Measurements from ENCODE around the gene CCDC196. TPM values are rescaled to one million over a fixed set of nuclear protein-coding genes. Genes with fewer than 3 reads are reported as not detected.

CCDC196 gene
- polyA plus RNA-seq, 3 donors from 2014 or later: not detected

GRCh38 chr14:66476964-66477363 lies 9.2 kb upstream of the CCDC196 start:
- no peaks in the 10 kb centered on the region for H3K36me3 Mint-ChIP-seq
- H3K9me3 Mint-ChIP-seq: peaks cover 0 to 5% (median 0%) of the 10 kb centered on the region in 6 donors
- no peak for DNase-seq
- H3K27me3 Mint-ChIP-seq (ENCODE audit: low read depth in 3 of 3): peaks cover 0 to 4% (median 2%) of the 10 kb centered on the region in 3 donors
- H3K27ac Mint-ChIP-seq: no peak overlapping the region
- H3K4me3 Mint-ChIP-seq: no peak overlapping the region
- H3K4me1 Mint-ChIP-seq: no peaks in the 10 kb centered on the region

- H3K27me3 Mint-ChIP-seq (ENCODE audit: low read depth in 3 of 3): peaks cover 0 to 4% (median 2%) of the 10 kb centered on the region in 3 donors
- H3K4me3 Mint-ChIP-seq: no peak overlapping the region
- H3K27ac Mint-ChIP-seq: no peak overlapping the region
- peaks cover 0 to 5% (median 0%) of the 10 kb centered on the region in 6 donors for H3K9me3 Mint-ChIP-seq
- H3K4me1 Mint-ChIP-seq: no peaks in the 10 kb centered on the region
- no peaks in the 10 kb centered on the region for H3K36me3 Mint-ChIP-seq
- no peak for DNase-seq
Observed at GRCh38 chr14:66477567-66477966, 8.6 kb upstream of the CCDC196 start.

- H3K4me1 Mint-ChIP-seq: no peaks in the 10 kb centered on the region
- no peaks in the 10 kb centered on the region for H3K9me3 Mint-ChIP-seq
- H3K36me3 Mint-ChIP-seq: peaks cover 0 to 4% (median 0%) of the 10 kb centered on the region in 3 donors
- no peak for DNase-seq
- H3K4me3 Mint-ChIP-seq: no peak overlapping the region
- peaks cover 0 to 2% (median 2%) of the 10 kb centered on the region in 3 donors for H3K27me3 Mint-ChIP-seq (ENCODE audit: low read depth in 3 of 3)
- no peak overlapping the region for H3K27ac Mint-ChIP-seq
Observed at GRCh38 chr14:66482873-66483272, 3.3 kb upstream of the CCDC196 start.

- Mint-ChIP-seq H3K36me3 (peaks cover 0 to 4% (median 0%) of the 10 kb centered on the region in 3 donors), H3K27ac (no peak overlapping the region), H3K9me3 (no peaks in the 10 kb centered on the region), H3K27me3 (ENCODE audit: low read depth in 3 of 3) (peaks cover 0 to 3% (median 2%) of the 10 kb centered on the region in 3 donors), H3K4me1 (no peaks in the 10 kb centered on the region), H3K4me3 (no peak overlapping the region)
- DNase-seq: no peak
Observed at GRCh38 chr14:66483322-66483721, 2.8 kb upstream of the CCDC196 start.

- Mint-ChIP-seq H3K27me3 (ENCODE audit: low read depth in 3 of 3) (peaks cover 0 to 3% (median 0%) of the 10 kb centered on the region in 3 donors), H3K4me3 (no peak overlapping the region), H3K27ac (no peak overlapping the region), H3K4me1 (no peaks in the 10 kb centered on the region), H3K36me3 (peaks cover 0 to 4% (median 0%) of the 10 kb centered on the region in 3 donors), H3K9me3 (no peaks in the 10 kb centered on the region)
- no peak for DNase-seq
Observed at GRCh38 chr14:66485029-66485428, 1.1 kb upstream of the CCDC196 start.

- no peak overlapping the region for H3K4me3 Mint-ChIP-seq
- DNase-seq: no peak
- H3K4me1 Mint-ChIP-seq: no peaks in the 10 kb centered on the region
- H3K27ac Mint-ChIP-seq: no peak overlapping the region
- H3K36me3 Mint-ChIP-seq: peaks cover 0 to 4% (median 0%) of the 10 kb centered on the region in 3 donors
- peaks cover 0 to 1% (median 0%) of the 10 kb centered on the region in 3 donors for H3K27me3 Mint-ChIP-seq (ENCODE audit: low read depth in 3 of 3)
- H3K9me3 Mint-ChIP-seq: no peaks in the 10 kb centered on the region
Observed at GRCh38 chr14:66487164-66487563, 993 bp downstream of the CCDC196 start.

GRCh38 chr14:66490143-66491111 lies 4.3 kb downstream of the CCDC196 start:
- no peaks in the 10 kb centered on the region for H3K36me3 Mint-ChIP-seq
- H3K4me3 Mint-ChIP-seq: no peak overlapping the region
- DNase-seq: no peak

GRCh38 chr14:66493750-66494149 lies 7.6 kb downstream of the CCDC196 start:
- peaks cover 0 to 1% (median 0%) of the 10 kb centered on the region in 3 donors for H3K27me3 Mint-ChIP-seq (ENCODE audit: low read depth in 3 of 3)
- no peak overlapping the region for H3K4me3 Mint-ChIP-seq
- H3K36me3 Mint-ChIP-seq: no peaks in the 10 kb centered on the region
- DNase-seq: no peak
- peak overlapping the region in 1 of 6 donors; percentile 30 for H3K27ac Mint-ChIP-seq
- no peaks in the 10 kb centered on the region for H3K9me3 Mint-ChIP-seq
- peaks cover 1 to 11% of the 10 kb centered on the region in 2 donors for H3K4me1 Mint-ChIP-seq

More at GRCh38 chr14:66490143-66491111, 4.3 kb downstream of the CCDC196 start:
- Mint-ChIP-seq H3K4me1 (peaks cover 0 to 2% of the 10 kb centered on the region in 2 donors), H3K9me3 (no peaks in the 10 kb centered on the region), H3K27me3 (ENCODE audit: low read depth in 3 of 3) (peaks cover 0 to 3% (median 0%) of the 10 kb centered on the region in 3 donors), H3K27ac (no peak overlapping the region)

GRCh38 chr14:66495218-66496098 lies 9.3 kb downstream of the CCDC196 start:
- H3K27ac Mint-ChIP-seq: no peak overlapping the region
- H3K4me1 Mint-ChIP-seq: peaks cover 1 to 11% of the 10 kb centered on the region in 2 donors

GRCh38 chr14:66496188-66496807 lies 10.1 kb downstream of the CCDC196 start:
- Mint-ChIP-seq H3K36me3 (no peaks in the 10 kb centered on the region), H3K4me1 (peaks cover 1 to 11% of the 10 kb centered on the region in 2 donors), H3K27ac (no peak overlapping the region), H3K9me3 (no peaks in the 10 kb centered on the region), H3K4me3 (no peak overlapping the region), H3K27me3 (ENCODE audit: low read depth in 3 of 3) (peaks cover 0 to 1% (median 0%) of the 10 kb centered on the region in 3 donors)
- DNase-seq: no peak

More at GRCh38 chr14:66495218-66496098, 9.3 kb downstream of the CCDC196 start:
- no peak overlapping the region for H3K4me3 Mint-ChIP-seq
- H3K9me3 Mint-ChIP-seq: no peaks in the 10 kb centered on the region
- H3K36me3 Mint-ChIP-seq: no peaks in the 10 kb centered on the region
- H3K27me3 Mint-ChIP-seq (ENCODE audit: low read depth in 3 of 3): peaks cover 0 to 1% (median 0%) of the 10 kb centered on the region in 3 donors
- DNase-seq: peak; percentile 12 to 40 (median 23)

GRCh38 chr14:66496911-66497310 lies 10.7 kb downstream of the CCDC196 start:
- Mint-ChIP-seq H3K4me3 (no peak overlapping the region), H3K27ac (no peak overlapping the region)
- DNase-seq: no peak

GRCh38 chr14:66498311-66498710 lies 12.1 kb downstream of the CCDC196 start:
- DNase-seq: no peak
- no peaks in the 10 kb centered on the region for H3K36me3 Mint-ChIP-seq
- H3K9me3 Mint-ChIP-seq: no peaks in the 10 kb centered on the region
- H3K27me3 Mint-ChIP-seq (ENCODE audit: low read depth in 3 of 3): no peaks in the 10 kb centered on the region
- H3K4me3 Mint-ChIP-seq: no peak overlapping the region
- no peak overlapping the region for H3K27ac Mint-ChIP-seq
- peaks cover 1 to 11% of the 10 kb centered on the region in 2 donors for H3K4me1 Mint-ChIP-seq

More at GRCh38 chr14:66496911-66497310, 10.7 kb downstream of the CCDC196 start:
- Mint-ChIP-seq H3K36me3 (no peaks in the 10 kb centered on the region), H3K27me3 (ENCODE audit: low read depth in 3 of 3) (peaks cover 0 to 1% (median 0%) of the 10 kb centered on the region in 3 donors), H3K4me1 (peaks cover 1 to 11% of the 10 kb centered on the region in 2 donors), H3K9me3 (no peaks in the 10 kb centered on the region)

GRCh38 chr14:66501592-66501991 lies 15.4 kb downstream of the CCDC196 start:
- Mint-ChIP-seq H3K4me1 (peaks cover 4 to 5% of the 10 kb centered on the region in 2 donors), H3K9me3 (no peaks in the 10 kb centered on the region), H3K36me3 (no peaks in the 10 kb centered on the region), H3K27ac (no peak overlapping the region), H3K4me3 (no peak overlapping the region), H3K27me3 (ENCODE audit: low read depth in 3 of 3) (no peaks in the 10 kb centered on the region)
- DNase-seq: no peak

Measured in immature natural killer cell (primary cell).